MM.1S (cell line): ENCODE data around the gene PCDHGA5.

Source experiments
- CTCF ChIP-seq: fragments of 300-600 bp; sonication (generic); IDR thresholded peaks from 2 replicates; pipeline ENCODE4 v1.5.1; 2016; ENCODE audit warnings: antibody characterized with exemption, low read length, mixed read lengths
- EZH2 ChIP-seq: fragments of 300-600 bp; sonication (generic); optimal IDR thresholded peaks from 2 replicates; pipeline ENCODE3; 2017; ENCODE audit warnings: low read depth, mild to moderate bottlenecking, antibody characterized with exemption, low read length, mixed read lengths
- EZH2phosphoT487 ChIP-seq: fragments of 300-600 bp; sonication (generic); IDR thresholded peaks from 2 replicates; pipeline ENCODE4 v1.6.1; 2018; ENCODE audit warnings: antibody characterized with exemption, low read length

DNA sequence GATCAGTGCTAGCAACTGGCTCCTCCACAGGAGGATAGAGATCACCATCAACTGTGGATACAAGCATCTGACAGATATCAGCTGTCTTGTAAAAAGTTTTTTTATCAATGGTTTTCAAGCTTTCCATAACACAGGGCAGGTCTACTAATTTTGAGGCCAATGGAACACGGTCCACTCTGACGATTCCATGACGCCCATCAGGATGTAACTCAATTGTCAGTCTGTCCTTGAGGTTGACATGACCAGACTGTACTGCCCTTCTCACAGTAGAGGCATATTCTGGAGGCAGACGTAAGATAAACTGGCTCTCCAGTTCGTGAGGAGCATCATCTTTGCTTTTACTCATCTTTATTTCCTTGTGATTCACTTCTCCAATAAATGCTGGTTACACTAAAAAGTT is 44.3 kb upstream of the PCDHGA5 start:
- TF ChIP-seq CTCF (no peak), EZH2phosphoT487 (no peak), EZH2 (no peak)
